SK-N-SH (cell line): Measurements from ENCODE around the gene ARHGAP21.

Experiments
- CHD2 ChIP-seq: fragments of 150-350 bp; IDR thresholded peaks from 2 replicates; pipeline ENCODE4 v1.6.1; 2018; ENCODE audit warnings: low read length; ENCODE audit not compliant: partially characterized antibody
- EP300 ChIP-seq, 2 experiments: IDR thresholded peaks; 2 replicates each; pipeline versions ENCODE4 v1.4.0 to v1.6.1; 2012; ENCODE audit warnings: borderline replicate concordance in 1 of 2, low read depth in 1 of 2, low read length in 1 of 2
- FOXJ3 ChIP-seq: sonication (generic); formaldehyde crosslinking; IDR thresholded peaks from 2 replicates; pipeline ENCODE4 v1.5.1; 2020; ENCODE audit warnings: mild to moderate bottlenecking, missing genetic modification reagents
- FOXM1 ChIP-seq: IDR thresholded peaks from 2 replicates; pipeline ENCODE4 v1.4.0; 2012; ENCODE audit warnings: low read depth, mild to moderate bottlenecking
- MXI1 ChIP-seq: IDR thresholded peaks from 2 replicates; pipeline ENCODE4 v1.6.1; 2012; ENCODE audit warnings: mild to moderate bottlenecking, low read depth, low read length, improper control_type of control experiment
- SIN3A ChIP-seq: IDR thresholded peaks from 2 replicates; pipeline ENCODE4 v1.6.1; 2012; ENCODE audit warnings: low read depth, mild to moderate bottlenecking, low read length, moderate library complexity, borderline replicate concordance
- TAF1 ChIP-seq: IDR thresholded peaks from 2 replicates; pipeline ENCODE4 v1.6.1; 2012; ENCODE audit warnings: low read depth, mild to moderate bottlenecking, low read length, moderate library complexity, borderline replicate concordance
- YY1 ChIP-seq: IDR thresholded peaks from 2 replicates; pipeline ENCODE4 v1.4.0; 2012; ENCODE audit warnings: low read depth, mild to moderate bottlenecking
- TF ChIP-seq, protein P1 (sequence below): fragments of 200-600 bp; sonication (generic); IDR thresholded peaks from 2 replicates; pipeline ENCODE4 v1.6.1; 2017; ENCODE audit warnings: antibody characterized with exemption, mild to moderate bottlenecking, moderate library complexity
- TF ChIP-seq, protein P2 (sequence below): IDR thresholded peaks from 2 replicates; pipeline ENCODE4 v1.4.0; 2012; ENCODE audit warnings: low read depth
- TF ChIP-seq, protein P3 (sequence below): IDR thresholded peaks from 2 replicates; pipeline ENCODE4 v1.4.0; 2012; ENCODE audit warnings: low read depth, borderline replicate concordance
- TF ChIP-seq, protein P4 (sequence below): IDR thresholded peaks from 2 replicates; pipeline ENCODE4 v1.4.0; 2012; ENCODE audit warnings: low read depth, borderline replicate concordance
- TF ChIP-seq, protein P5 (sequence below): IDR thresholded peaks from 2 replicates; pipeline ENCODE4; 2012
- TF ChIP-seq, protein P6 (sequence below): fragments of 150-350 bp; IDR thresholded peaks from 2 replicates; pipeline ENCODE4 v1.6.1; 2017; ENCODE audit warnings: antibody characterized with exemption, low read length, low read depth, borderline replicate concordance

DNA sequence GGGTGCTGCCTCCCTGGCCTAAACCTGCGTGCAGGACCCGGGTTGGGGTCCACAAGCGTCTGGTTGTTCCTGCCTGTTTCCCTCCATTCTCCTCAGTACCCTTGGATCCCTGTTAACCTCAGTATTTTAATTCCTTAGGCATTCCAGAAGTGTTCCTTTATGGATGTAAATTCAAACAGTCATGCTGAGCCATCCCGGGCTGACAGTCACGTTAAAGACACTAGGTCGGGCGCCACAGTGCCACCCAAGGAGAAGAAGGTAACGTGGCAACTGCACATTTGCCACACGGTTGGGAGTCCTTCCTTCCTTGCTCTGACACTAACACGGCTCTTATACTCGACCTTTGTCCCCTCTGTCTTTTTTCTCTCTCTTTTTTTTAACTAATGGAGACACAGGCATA, 187.1 kb downstream of the ARHGAP21 start:
- TF ChIP-seq, protein P1, sequence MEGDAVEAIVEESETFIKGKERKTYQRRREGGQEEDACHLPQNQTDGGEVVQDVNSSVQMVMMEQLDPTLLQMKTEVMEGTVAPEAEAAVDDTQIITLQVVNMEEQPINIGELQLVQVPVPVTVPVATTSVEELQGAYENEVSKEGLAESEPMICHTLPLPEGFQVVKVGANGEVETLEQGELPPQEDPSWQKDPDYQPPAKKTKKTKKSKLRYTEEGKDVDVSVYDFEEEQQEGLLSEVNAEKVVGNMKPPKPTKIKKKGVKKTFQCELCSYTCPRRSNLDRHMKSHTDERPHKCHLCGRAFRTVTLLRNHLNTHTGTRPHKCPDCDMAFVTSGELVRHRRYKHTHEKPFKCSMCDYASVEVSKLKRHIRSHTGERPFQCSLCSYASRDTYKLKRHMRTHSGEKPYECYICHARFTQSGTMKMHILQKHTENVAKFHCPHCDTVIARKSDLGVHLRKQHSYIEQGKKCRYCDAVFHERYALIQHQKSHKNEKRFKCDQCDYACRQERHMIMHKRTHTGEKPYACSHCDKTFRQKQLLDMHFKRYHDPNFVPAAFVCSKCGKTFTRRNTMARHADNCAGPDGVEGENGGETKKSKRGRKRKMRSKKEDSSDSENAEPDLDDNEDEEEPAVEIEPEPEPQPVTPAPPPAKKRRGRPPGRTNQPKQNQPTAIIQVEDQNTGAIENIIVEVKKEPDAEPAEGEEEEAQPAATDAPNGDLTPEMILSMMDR = no peak
- TF ChIP-seq EP300 (IDR thresholded peaks at IDR 0.05; ENCODE audit: borderline replicate concordance in 1 of 2, low read depth in 1 of 2, low read length in 1 of 2) = no peak
- no peak for TF ChIP-seq YY1
- no peak for TF ChIP-seq MXI1
- TF ChIP-seq, protein P2, sequence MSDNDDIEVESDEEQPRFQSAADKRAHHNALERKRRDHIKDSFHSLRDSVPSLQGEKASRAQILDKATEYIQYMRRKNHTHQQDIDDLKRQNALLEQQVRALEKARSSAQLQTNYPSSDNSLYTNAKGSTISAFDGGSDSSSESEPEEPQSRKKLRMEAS = no peak
- TF ChIP-seq, protein P3, sequence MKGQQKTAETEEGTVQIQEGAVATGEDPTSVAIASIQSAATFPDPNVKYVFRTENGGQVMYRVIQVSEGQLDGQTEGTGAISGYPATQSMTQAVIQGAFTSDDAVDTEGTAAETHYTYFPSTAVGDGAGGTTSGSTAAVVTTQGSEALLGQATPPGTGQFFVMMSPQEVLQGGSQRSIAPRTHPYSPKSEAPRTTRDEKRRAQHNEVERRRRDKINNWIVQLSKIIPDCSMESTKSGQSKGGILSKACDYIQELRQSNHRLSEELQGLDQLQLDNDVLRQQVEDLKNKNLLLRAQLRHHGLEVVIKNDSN = no peak
- no peak for TF ChIP-seq TAF1
- TF ChIP-seq CHD2 = no peak
- TF ChIP-seq, protein P4, sequence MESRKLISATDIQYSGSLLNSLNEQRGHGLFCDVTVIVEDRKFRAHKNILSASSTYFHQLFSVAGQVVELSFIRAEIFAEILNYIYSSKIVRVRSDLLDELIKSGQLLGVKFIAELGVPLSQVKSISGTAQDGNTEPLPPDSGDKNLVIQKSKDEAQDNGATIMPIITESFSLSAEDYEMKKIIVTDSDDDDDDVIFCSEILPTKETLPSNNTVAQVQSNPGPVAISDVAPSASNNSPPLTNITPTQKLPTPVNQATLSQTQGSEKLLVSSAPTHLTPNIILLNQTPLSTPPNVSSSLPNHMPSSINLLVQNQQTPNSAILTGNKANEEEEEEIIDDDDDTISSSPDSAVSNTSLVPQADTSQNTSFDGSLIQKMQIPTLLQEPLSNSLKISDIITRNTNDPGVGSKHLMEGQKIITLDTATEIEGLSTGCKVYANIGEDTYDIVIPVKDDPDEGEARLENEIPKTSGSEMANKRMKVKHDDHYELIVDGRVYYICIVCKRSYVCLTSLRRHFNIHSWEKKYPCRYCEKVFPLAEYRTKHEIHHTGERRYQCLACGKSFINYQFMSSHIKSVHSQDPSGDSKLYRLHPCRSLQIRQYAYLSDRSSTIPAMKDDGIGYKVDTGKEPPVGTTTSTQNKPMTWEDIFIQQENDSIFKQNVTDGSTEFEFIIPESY = no peak
- no peak for TF ChIP-seq SIN3A
- TF ChIP-seq, protein P5, sequence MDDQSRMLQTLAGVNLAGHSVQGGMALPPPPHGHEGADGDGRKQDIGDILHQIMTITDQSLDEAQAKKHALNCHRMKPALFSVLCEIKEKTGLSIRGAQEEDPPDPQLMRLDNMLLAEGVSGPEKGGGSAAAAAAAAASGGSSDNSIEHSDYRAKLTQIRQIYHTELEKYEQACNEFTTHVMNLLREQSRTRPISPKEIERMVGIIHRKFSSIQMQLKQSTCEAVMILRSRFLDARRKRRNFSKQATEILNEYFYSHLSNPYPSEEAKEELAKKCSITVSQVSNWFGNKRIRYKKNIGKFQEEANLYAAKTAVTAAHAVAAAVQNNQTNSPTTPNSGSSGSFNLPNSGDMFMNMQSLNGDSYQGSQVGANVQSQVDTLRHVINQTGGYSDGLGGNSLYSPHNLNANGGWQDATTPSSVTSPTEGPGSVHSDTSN = no peak
- TF ChIP-seq, protein P6, sequence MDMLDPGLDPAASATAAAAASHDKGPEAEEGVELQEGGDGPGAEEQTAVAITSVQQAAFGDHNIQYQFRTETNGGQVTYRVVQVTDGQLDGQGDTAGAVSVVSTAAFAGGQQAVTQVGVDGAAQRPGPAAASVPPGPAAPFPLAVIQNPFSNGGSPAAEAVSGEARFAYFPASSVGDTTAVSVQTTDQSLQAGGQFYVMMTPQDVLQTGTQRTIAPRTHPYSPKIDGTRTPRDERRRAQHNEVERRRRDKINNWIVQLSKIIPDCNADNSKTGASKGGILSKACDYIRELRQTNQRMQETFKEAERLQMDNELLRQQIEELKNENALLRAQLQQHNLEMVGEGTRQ = no peak
- no peak for TF ChIP-seq FOXM1
- TF ChIP-seq FOXJ3 (CRISPR knock-in tag) = no peak
